SK-N-MC (cell line): ENCODE measurements around the gene LPCAT2.

Experiments
- EZH2 ChIP-seq: fragments of 200-600 bp; sonication (generic); IDR thresholded peaks from one replicate; pipeline ENCODE4 v1.6.1; 2017; ENCODE audit warnings: antibody characterized with exemption
- POLR2AphosphoS5 ChIP-seq: IDR thresholded peaks from 2 replicates; pipeline ENCODE4 v1.6.1; 2012; ENCODE audit warnings: mild to moderate bottlenecking, low read depth, low read length, borderline replicate concordance

DNA sequence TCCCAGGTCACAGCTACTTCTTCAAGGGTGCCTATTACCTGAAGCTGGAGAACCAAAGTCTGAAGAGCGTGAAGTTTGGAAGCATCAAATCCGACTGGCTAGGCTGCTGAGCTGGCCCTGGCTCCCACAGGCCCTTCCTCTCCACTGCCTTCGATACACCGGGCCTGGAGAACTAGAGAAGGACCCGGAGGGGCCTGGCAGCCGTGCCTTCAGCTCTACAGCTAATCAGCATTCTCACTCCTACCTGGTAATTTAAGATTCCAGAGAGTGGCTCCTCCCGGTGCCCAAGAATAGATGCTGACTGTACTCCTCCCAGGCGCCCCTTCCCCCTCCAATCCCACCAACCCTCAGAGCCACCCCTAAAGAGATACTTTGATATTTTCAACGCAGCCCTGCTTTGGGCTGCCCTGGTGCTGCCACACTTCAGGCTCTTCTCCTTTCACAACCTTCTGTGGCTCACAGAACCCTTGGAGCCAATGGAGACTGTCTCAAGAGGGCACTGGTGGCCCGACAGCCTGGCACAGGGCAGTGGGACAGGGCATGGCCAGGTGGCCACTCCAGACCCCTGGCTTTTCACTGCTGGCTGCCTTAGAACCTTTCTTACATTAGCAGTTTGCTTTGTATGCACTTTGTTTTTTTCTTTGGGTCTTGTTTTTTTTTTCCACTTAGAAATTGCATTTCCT lies 3.4 kb upstream of the LPCAT2 start:
- TF ChIP-seq POLR2AphosphoS5 (no peak), EZH2 (no peak)
